Stimulated activated CD8-positive, alpha-beta memory T cell treated with anti-CD3 and anti-CD28 coated beads, Interleukin-7, amount 100 ng/mL, for 1 hour (primary cell): ENCODE data around the gene SERPIND1.

Experiments
- DNase-seq, 2 donors: peaks; one replicate each; pipeline ENCODE4 v3.0.0-alpha.2; 2020; ENCODE audit warnings: low read depth in 2 of 2

SERPIND1 gene

DNA sequence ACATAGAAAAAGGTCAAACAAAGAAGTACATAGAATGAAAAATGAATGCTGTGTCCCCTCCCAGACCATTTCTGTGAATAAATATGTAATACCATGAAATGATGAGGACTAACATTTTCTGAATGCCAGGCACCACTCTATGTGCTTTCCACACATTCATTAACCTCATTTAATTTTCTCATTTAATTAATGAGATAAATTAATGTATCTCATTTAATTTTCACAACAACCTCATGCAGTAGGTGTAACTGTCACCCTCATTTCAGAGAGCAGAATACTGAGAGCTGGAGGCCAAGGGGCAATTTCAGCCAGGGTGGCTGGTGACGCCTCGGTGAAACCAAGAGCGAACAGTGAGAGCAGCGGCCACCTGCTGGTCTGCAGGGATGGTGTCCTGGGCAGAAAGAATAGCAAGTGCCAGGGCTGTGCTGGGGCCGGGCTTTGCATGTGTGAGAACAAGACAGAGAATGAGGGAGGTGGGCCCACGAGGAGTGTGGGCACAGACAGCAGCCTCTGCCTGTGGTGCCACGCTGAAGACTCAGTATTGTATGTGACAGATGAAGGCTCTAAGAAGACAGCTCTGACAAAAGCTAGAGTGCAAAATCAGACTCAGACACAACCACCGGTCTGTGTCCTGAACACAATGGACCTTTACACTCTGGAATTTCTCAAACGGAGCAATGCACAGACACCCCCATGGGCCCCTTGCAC is 1.8 kb upstream of the SERPIND1 start:
- no peak for DNase-seq

GRCh38 chr22:20774882-20775281 is 969 bp downstream of the SERPIND1 start:
- no peak for DNase-seq

- no peak for DNase-seq
Observed at GRCh38 chr22:20775342-20775895, 1.5 kb downstream of the SERPIND1 start.

GRCh38 chr22:20776624-20777405 is 2.9 kb downstream of the SERPIND1 start:
- no peak for DNase-seq

DNA sequence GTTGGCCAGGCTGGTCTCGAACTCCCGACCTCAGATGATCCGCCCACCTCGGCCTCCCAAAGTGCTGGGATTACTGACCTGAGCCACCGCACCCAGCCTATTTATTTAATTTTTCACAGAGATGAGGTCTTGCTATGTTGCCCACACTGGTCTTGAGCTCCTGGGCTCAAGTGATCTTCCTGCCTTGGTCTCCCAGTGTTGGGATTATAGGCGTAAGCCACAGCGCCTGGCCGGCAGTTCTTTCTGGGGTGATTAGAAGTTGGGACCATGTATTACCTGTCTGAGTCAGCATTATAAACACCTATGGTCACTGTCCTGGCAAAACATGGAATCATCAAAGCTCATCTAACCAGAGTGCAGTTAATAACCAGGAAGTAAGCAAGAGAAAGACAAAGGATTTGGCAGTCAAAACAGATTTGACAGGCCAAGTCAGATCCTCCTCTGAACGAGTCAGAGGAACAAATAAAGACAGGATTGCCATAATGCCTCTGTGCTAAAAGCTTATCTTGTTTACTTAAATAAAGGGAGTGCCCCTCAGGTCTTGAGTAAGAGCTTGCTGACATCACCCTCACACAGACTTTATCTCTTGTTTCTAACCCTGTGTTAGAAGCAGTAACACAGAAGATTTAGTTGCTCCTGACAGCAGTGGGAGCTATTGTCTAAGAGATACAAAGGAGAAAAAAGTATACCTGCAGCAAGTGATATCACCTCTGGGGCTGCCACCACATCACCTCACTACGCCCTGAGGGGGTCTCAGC is 3.7 kb downstream of the SERPIND1 start:
- no peak for DNase-seq

DNA sequence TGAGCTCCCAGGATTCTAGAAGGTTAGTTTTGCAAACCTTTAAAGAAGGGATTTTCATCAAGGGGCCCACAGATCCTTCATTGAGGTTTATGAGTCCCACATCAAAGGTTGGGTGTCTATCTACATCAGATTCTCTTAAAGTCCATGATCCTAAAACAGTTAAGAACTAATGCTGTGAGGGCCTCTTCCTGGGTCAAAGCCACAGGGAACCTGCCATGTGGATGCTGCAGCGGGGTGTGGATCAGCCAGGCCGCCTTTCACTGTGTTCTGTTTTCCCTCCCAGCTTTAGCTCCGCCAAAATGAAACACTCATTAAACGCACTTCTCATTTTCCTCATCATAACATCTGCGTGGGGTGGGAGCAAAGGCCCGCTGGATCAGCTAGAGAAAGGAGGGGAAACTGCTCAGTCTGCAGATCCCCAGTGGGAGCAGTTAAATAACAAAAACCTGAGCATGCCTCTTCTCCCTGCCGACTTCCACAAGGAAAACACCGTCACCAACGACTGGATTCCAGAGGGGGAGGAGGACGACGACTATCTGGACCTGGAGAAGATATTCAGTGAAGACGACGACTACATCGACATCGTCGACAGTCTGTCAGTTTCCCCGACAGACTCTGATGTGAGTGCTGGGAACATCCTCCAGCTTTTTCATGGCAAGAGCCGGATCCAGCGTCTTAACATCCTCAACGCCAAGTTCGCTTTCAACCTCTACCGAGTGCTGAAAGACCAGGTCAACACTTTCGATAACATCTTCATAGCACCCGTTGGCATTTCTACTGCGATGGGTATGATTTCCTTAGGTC is 5.3 kb downstream of the SERPIND1 start:
- no peak for DNase-seq

- no peak for DNase-seq
Observed at GRCh38 chr22:20779818-20780158, 5.9 kb downstream of the SERPIND1 start.

DNA sequence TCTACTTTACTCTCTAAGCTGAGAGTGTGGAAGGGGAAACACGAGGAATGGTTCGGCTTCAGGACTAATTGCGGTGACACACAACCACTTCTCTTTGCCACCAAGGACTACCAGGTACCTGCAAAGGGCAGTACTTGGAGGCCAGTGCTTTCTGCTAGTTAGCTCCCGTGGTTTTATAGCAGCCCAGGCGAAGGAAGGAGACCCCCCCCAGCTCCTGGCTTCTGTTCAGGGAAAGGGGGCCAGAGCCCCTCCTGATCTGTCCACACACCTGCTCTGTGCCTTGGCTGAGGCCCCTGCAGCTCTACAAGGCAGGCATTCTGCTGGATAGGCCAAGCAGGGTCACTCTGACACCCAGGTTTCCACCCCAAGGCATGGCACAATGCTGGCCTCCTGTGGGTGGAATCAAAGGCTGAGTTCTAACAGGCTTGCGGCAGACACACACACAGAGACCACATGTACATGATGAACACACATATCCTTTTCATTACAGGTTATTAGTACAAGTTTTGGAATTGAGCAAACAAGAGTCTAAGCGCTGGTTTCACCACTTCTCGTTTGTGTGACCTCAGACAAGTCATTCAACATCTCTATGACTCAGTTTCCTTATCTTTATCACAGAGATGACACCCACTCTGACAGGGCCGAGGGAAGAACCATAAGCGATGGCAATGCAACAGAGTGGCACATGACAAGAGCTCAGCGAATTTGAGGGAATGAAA is 7.5 kb downstream of the SERPIND1 start:
- DNase-seq: no peak

DNA sequence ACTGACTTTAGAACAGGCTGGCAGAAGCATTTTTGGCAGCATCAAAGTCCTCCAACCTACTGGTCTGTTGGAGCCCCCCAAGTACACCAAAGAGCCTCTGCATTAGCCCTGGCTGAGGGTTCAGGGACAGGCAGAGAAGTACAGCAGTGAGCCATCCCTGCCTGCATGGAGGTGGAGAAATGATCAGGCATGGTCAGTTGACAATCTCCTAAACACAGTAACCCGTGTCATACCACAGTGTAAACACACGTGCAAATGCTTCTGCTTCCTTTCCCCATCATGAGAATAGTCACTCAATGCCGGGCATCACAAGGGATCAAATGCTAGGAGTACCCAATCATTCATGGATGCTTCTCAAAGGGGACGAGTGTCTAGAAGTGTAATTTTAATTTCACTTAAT is 8.2 kb downstream of the SERPIND1 start:
- no peak for DNase-seq

DNA sequence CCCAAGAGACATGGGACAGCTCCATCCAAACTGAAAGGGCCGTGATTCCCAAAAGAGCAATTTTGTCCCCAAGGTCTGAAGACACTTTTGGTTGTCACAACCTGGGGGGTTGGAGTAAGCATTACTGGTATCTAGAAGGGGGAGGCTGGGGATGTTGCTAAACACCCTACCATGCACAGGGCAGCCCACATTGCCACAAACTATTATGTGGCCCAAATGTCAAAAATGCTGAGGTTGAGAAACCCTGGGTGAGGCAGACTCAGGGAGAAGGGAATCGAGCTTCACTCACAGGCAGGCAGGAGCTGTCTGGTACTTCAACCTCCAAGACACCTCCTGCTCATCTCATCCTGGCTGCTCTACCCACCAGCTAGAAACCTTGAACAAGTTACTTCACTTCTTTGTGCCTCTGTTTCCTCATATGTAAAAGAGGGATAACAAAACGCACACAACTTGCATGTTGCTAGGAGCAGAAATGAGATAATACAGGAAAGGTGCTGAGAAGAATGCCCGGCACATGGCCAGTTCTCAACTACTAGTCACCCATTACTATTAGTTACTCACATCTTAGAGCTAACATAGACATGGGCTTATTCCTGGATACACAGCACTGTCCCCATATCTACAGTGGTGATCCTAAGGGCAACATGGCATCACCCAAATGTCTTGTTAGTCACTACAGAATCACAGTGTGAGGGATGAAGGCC is 8.8 kb downstream of the SERPIND1 start:
- no peak for DNase-seq

DNA sequence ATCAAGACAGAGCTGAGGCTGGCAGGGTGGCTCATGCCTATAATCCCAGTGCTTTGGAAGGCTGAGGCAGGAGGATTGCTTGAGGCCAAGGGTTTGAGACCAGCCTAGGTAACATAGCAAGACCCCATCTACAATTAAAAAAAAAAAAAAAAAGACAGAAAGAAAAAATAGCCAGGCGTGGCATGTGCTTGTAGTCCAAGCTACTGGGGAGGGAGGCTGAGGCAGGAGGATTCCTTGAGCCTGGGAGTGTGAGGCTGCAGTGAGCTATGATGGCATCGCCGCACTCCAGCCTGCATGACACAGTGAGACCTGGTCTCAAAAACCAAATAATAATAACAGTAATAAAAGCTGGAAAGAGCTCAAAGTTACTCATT is 9.4 kb downstream of the SERPIND1 start:
- no peak for DNase-seq

DNA sequence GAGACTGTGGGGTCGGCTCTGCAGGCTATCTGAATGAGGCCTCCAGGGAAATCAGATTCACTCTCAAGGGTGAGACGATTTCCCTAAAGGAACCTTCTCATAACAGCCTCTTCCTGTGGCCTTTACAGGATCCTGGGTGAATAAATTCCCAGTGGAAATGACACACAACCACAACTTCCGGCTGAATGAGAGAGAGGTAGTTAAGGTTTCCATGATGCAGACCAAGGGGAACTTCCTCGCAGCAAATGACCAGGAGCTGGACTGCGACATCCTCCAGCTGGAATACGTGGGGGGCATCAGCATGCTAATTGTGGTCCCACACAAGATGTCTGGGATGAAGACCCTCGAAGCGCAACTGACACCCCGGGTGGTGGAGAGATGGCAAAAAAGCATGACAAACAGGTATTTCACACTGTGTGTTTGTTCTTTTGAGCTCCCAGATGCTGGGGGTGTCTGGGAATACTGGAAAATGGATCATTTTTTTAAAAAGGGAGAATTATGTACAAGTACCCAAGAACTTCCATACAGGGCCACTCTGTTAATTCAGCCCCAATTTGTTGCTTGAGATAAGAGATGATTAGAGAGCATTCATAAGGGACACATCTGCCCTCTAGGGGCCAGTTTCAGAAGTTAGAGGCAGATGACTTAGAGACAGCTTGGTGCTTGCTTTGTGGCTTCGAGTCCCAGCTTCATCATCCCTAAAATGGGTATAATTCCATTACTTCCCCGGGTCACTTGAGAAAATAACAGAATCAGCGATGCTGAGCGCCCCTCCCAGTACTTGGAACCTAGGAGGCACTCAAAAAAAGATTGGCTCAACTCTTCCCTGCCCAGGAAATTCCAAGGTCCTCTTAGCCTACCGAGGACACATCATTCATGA is 10.2 kb downstream of the SERPIND1 start:
- peak in 1 of 2 donors; percentile 5 for DNase-seq

DNA sequence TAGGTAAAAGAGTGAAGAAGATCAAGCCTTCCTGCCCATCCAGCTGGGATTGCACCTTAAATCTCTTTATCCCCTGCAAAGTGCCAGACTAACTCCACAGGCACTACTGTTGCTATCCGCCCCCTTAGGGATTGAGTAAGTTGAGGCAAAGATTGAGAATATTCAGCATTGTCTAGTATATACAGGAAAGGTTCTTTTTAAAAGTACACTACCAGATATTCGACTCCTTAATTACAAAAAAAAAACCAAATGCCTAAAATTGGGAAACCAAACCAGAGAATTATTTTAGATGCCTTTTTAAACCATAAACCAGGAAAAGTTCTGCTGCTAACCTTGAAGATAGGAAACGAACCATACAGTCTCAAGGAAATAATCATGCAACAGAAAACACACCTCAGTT is 11.5 kb downstream of the SERPIND1 start:
- DNase-seq: no peak

DNA sequence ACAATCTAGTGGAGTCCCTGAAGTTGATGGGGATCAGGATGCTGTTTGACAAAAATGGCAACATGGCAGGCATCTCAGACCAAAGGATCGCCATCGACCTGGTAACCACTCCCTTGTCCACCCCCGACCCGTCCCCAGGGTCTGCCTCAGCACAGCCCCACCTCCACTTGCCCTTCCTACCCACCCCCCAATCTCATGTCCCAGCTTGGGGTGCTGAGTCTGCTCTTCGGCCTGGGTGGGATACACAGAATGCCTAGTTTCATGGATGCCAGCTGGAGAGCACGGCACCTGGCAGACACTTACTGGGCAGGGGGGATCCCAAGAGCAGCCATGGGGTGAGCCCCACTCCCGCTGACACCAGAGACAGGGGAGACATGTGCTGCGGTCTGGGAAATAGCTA is 12.1 kb downstream of the SERPIND1 start:
- no peak for DNase-seq

DNA sequence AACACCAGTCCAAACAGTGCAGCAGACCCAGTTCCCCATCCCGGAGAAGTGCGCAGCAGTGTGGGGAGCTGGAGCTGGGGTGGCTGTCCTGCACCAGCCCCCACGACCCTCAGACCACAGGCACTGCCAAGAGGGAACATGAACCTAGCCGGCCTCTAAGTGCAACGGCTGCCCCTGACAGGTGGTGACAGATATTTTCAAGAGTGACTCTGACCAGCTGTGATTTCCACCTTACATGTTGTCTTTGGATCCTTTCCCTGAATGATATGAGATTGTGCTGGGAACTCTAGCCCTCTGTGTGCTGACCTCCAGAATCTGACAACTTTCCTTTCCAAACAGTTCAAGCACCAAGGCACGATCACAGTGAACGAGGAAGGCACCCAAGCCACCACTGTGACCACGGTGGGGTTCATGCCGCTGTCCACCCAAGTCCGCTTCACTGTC is 12.6 kb downstream of the SERPIND1 start:
- DNase-seq: no peak

DNA sequence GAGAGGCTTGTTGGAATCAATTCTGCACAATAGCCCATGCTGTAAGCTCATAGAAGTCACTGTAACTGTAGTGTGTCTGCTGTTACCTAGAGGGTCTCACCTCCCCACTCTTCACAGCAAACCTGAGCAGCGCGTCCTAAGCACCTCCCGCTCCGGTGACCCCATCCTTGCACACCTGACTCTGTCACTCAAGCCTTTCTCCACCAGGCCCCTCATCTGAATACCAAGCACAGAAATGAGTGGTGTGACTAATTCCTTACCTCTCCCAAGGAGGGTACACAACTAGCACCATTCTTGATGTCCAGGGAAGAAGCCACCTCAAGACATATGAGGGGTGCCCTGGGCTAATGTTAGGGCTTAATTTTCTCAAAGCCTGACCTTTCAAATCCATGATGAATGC is 13.3 kb downstream of the SERPIND1 start:
- DNase-seq: no peak

GRCh38 chr22:20787746-20788626 is 14.1 kb downstream of the SERPIND1 start:
- DNase-seq: no peak

DNA sequence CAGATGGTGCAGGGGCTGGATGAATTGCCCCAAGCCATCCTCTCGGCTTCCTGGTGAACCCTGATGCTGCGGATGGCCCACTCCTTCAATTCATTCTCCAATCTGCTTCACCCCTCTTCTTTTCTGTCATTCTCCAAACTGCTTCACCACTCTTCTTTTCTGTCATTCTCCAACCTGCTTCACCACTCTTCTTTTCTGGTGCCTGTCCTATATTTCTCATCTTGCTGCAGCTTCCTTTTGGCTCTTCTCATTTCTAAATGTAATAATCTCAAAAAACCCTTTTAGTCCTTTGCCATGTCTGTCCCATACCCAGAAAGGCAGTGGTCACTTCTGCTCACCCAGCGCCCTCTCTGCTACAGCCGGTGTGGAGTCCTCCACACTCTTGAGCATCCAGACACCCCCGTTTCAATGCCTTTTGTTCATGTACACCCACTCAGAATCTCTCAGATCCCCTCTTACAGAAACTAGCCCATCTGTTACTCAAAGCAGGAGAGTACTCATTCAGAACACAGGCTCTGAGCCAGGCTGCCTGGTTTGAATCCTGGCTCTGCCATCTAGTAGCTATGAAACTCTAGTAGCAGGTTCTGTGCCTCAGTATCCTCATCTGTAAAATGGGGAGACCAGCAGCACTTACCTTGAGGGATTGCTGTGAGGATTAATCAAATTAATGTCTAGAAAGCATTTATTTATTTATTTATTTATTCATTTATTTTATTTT is 14.9 kb downstream of the SERPIND1 start:
- DNase-seq: no peak
